SK-N-SH (cell line): ENCODE data around the gene CDH9. TPM values are rescaled to one million over a fixed set of nuclear protein-coding genes. Genes with fewer than 3 reads are reported as not detected.

ENCODE experiments used
- CTCF ChIA-PET: fragments of 300-600, 350-600 bp; formaldehyde crosslinking; extraction: SDS; loops from one replicate; lab custom pipeline; 2021; lab: Yijun Ruan, JAX
- POLR2A ChIA-PET: fragments of 350-600 bp; sonication (Branson Sonifier 250); formaldehyde crosslinking; extraction: SDS; loops from one replicate; lab custom pipeline; 2020; ENCODE audit warnings: antibody characterized with exemption, inconsistent platforms; lab: Yijun Ruan, JAX
- DNase-seq: peaks from one replicate; pipeline ENCODE4 v3.0.0; 2012
- H2AFZ ChIP-seq: fragments of 200-600 bp; sonication (generic); 2 replicates; pipeline ENCODE4 v1.8.1; 2016; ENCODE audit warnings: antibody characterized with exemption, mild to moderate bottlenecking, low read depth
- H3F3A ChIP-seq: fragments of 200-600 bp; sonication (generic); replicated peaks from 2 replicates; pipeline ENCODE3; 2016; ENCODE audit warnings: antibody characterized with exemption, mild to moderate bottlenecking; ENCODE audit not compliant: insufficient read depth
- H3K27ac ChIP-seq, 2 experiments: fragments of 200-500 bp in 1 of 2; fragments of 200-600 bp in 1 of 2; sonication (Bioruptor generic) in 1 of 2; sonication (generic), shearing (Covaris generic) in 1 of 2; 2 replicates each; pipeline versions ENCODE4 v1.5.1 to v1.6.1; 2014 to 2016; ENCODE audit warnings: low read depth in 2 of 2, inconsistent platforms in 1 of 2, low read length in 1 of 2, mild to moderate bottlenecking in 1 of 2, mixed read lengths in 1 of 2
- H3K27me3 ChIP-seq: fragments of 200-600 bp; sonication (generic), shearing (Covaris generic); 2 replicates; pipeline ENCODE4 v1.6.1; 2016; ENCODE audit warnings: mixed run types; ENCODE audit not compliant: insufficient read depth
- H3K36me3 ChIP-seq, 2 experiments: fragments of 200-500 bp in 1 of 2; fragments of 200-600 bp in 1 of 2; sonication (Bioruptor generic) in 1 of 2; sonication (generic) in 1 of 2; replicated peaks in 1 of 2; 2 replicates each; pipeline versions ENCODE3 to v1.5.1; 2014 to 2016; ENCODE audit warnings: low read length in 1 of 2, mild to moderate bottlenecking in 1 of 2; ENCODE audit not compliant: insufficient read depth in 2 of 2, control insufficient read depth in 1 of 2
- H3K4me1 ChIP-seq, 2 experiments: fragments of 200-500 bp in 1 of 2; fragments of 200-600 bp in 1 of 2; sonication (Bioruptor generic) in 1 of 2; sonication (generic), shearing (Covaris generic) in 1 of 2; 2 replicates each; pipeline versions ENCODE4 v1.5.1 to v1.6.1; 2014 to 2016; ENCODE audit warnings: low read depth in 1 of 2, low read length in 1 of 2, mixed run types in 1 of 2; ENCODE audit not compliant: insufficient read depth in 2 of 2, control insufficient read depth in 1 of 2
- H3K4me2 ChIP-seq: fragments of 200-600 bp; sonication (generic), shearing (Covaris generic); 2 replicates; pipeline ENCODE4 v1.6.1; 2017; ENCODE audit warnings: mixed run types
- H3K4me3 ChIP-seq, 2 experiments: fragments of 200-500 bp in 1 of 2; fragments of 200-600 bp in 1 of 2; sonication (Bioruptor generic) in 1 of 2; sonication (generic), shearing (Covaris generic) in 1 of 2; 2 replicates each; pipeline versions ENCODE4 v1.5.1 to v1.8.1; 2014 to 2016; ENCODE audit warnings: low read depth in 2 of 2, inconsistent platforms in 1 of 2, low read length in 1 of 2, mild to moderate bottlenecking in 1 of 2, mixed read lengths in 1 of 2, moderate library complexity in 1 of 2
- H3K79me2 ChIP-seq: fragments of 200-600 bp; sonication (generic); 2 replicates; pipeline ENCODE4 v1.8.1; 2017; ENCODE audit warnings: mild to moderate bottlenecking; ENCODE audit not compliant: insufficient read depth
- H3K9ac ChIP-seq: fragments of 200-600 bp; sonication (generic); 2 replicates; pipeline ENCODE4 v1.6.1; 2017; ENCODE audit warnings: mixed run types
- H3K9me2 ChIP-seq: fragments of 200-600 bp; sonication (generic); 2 replicates; pipeline ENCODE4 v1.6.1; 2017; ENCODE audit warnings: mixed run types
- H3K9me3 ChIP-seq: fragments of 200-600 bp; sonication (generic); 2 replicates; pipeline ENCODE4 v1.6.1; 2017; ENCODE audit warnings: mixed run types, mild to moderate bottlenecking, moderate library complexity
- H4K20me1 ChIP-seq: fragments of 200-600 bp; sonication (generic); 2 replicates; pipeline ENCODE4 v1.6.1; 2017; ENCODE audit warnings: mild to moderate bottlenecking, mixed run types; ENCODE audit not compliant: insufficient read depth
- CTCF ChIP-seq: fragments of 200-600 bp; sonication (generic); IDR thresholded peaks from 2 replicates; pipeline ENCODE4 v1.6.1; 2017; ENCODE audit warnings: antibody characterized with exemption, mild to moderate bottlenecking, moderate library complexity
- ELF1 ChIP-seq: IDR thresholded peaks from 2 replicates; pipeline ENCODE4 v1.4.0; 2012
- EP300 ChIP-seq, 2 experiments: IDR thresholded peaks; 2 replicates each; pipeline versions ENCODE4 v1.4.0 to v1.6.1; 2012; ENCODE audit warnings: borderline replicate concordance in 1 of 2, low read depth in 1 of 2, low read length in 1 of 2
- FOSL2 ChIP-seq: IDR thresholded peaks from 2 replicates; pipeline ENCODE4 v1.4.0; 2012; ENCODE audit warnings: low read depth, mild to moderate bottlenecking, moderate library complexity, borderline replicate concordance
- FOXJ3 ChIP-seq: sonication (generic); formaldehyde crosslinking; IDR thresholded peaks from 2 replicates; pipeline ENCODE4 v1.5.1; 2020; ENCODE audit warnings: mild to moderate bottlenecking, missing genetic modification reagents
- FOXM1 ChIP-seq: IDR thresholded peaks from 2 replicates; pipeline ENCODE4 v1.4.0; 2012; ENCODE audit warnings: low read depth, mild to moderate bottlenecking
- JUND ChIP-seq: IDR thresholded peaks from 2 replicates; pipeline ENCODE4 v1.4.0; 2012
- MAX ChIP-seq: IDR thresholded peaks from 2 replicates; pipeline ENCODE4 v1.4.0; 2012; ENCODE audit warnings: low read depth
- MEF2A ChIP-seq: IDR thresholded peaks from 2 replicates; pipeline ENCODE4 v1.4.0; 2012; ENCODE audit warnings: low read depth, borderline replicate concordance
- MXI1 ChIP-seq: IDR thresholded peaks from 2 replicates; pipeline ENCODE4 v1.6.1; 2012; ENCODE audit warnings: mild to moderate bottlenecking, low read depth, low read length, improper control_type of control experiment
- NFIC ChIP-seq: IDR thresholded peaks from 2 replicates; pipeline ENCODE4 v1.4.0; 2012; ENCODE audit warnings: borderline replicate concordance
- NRF1 ChIP-seq: IDR thresholded peaks from 2 replicates; pipeline ENCODE4 v1.6.1; 2012; ENCODE audit warnings: low read depth, mild to moderate bottlenecking, low read length
- POLR2AphosphoS5 ChIP-seq: IDR thresholded peaks from 2 replicates; pipeline ENCODE4 v1.6.1; 2012; ENCODE audit warnings: low read depth, low read length
- RCOR1 ChIP-seq: fragments of 150-350 bp; IDR thresholded peaks from 2 replicates; pipeline ENCODE4 v1.6.1; 2017; ENCODE audit warnings: antibody characterized with exemption, low read length
- REST ChIP-seq: IDR thresholded peaks from 2 replicates; pipeline ENCODE4 v1.6.1; 2012; ENCODE audit warnings: mild to moderate bottlenecking, low read depth, low read length, moderate library complexity
- RFX5 ChIP-seq: IDR thresholded peaks from 2 replicates; pipeline ENCODE4 v1.6.1; 2012; ENCODE audit warnings: mild to moderate bottlenecking, improper control_type of control experiment, low read length
- SMC3 ChIP-seq: IDR thresholded peaks from 2 replicates; pipeline ENCODE4 v1.6.1; 2012; ENCODE audit warnings: low read depth, low read length, improper control_type of control experiment
- TAF1 ChIP-seq: IDR thresholded peaks from 2 replicates; pipeline ENCODE4 v1.6.1; 2012; ENCODE audit warnings: low read depth, mild to moderate bottlenecking, low read length, moderate library complexity, borderline replicate concordance
- TCF12 ChIP-seq: IDR thresholded peaks from 2 replicates; pipeline ENCODE4 v1.4.0; 2012
- YY1 ChIP-seq: IDR thresholded peaks from 2 replicates; pipeline ENCODE4 v1.4.0; 2012; ENCODE audit warnings: low read depth, mild to moderate bottlenecking
- WGBS: methylation state at CpG from one replicate; pipeline ENCODE4 v1.1.6; 2017; ENCODE audit warnings: low lambda C conversion rate; 5-methylcytosine and 5-hydroxymethylcytosine counted together
- polyA plus RNA-seq, 3 experiments: library from polyadenylated mRNA; depleted of rRNA; stranded (reverse); fragments of >200 nt; gene quantifications; 2 replicates each; pipeline ENCODE4 v1.2.3, GENCODE V29; 2012

CDH9 gene
- polyA plus RNA-seq, 1 of the 3 experiments (the other 2 are of a cell fraction), result not detected

DNA sequence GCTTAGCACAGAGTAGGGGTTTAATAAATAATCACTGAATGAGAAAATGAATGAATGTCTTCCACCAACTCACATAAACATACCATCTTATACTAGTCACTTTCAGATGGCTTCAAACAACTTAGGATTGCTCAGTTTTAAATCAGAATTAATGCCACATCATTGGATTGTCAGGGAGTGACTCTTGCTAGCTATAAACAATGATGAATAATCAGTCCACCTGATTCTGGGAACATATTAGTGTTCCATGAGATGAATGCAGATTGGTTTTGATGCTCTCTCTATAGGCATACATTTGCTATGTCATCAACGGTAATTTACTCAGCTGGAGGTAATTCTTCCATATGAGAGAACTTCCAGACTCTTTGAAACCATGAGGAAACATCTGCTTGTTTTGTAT lies 97.4 kb downstream of the CDH9 start:
- Histone ChIP-seq H3F3A (no peaks in the 10 kb centered on the region), H3K4me3 (no peak overlapping the region), H3K79me2 (no peaks in the 10 kb centered on the region), H3K4me2 (no peak overlapping the region), H3K36me3 (no peaks in the 10 kb centered on the region), H3K27ac (no peak overlapping the region), H4K20me1 (no peaks in the 10 kb centered on the region), H3K9ac (no peak overlapping the region), H3K27me3 (no peaks in the 10 kb centered on the region), H2AFZ (no peak overlapping the region), H3K4me1 (no peaks in the 10 kb centered on the region), H3K9me2 (no peaks in the 10 kb centered on the region), H3K9me3 (no peaks in the 10 kb centered on the region; the same call in 1 of the 2 replicates)
- WGBS, result 0% methylated on average over 1 of the region's 1 CpG
- no peak for TF ChIP-seq ELF1
- no peak for TF ChIP-seq REST
- no peak for TF ChIP-seq MEF2A
- TF ChIP-seq JUND, result no peak
- no peak for TF ChIP-seq EP300 (IDR thresholded peaks at IDR 0.05; ENCODE audit: borderline replicate concordance in 1 of 2, low read depth in 1 of 2, low read length in 1 of 2)
- TF ChIP-seq RCOR1, result no peak
- TF ChIP-seq SMC3, result no peak
- no peak for TF ChIP-seq MXI1
- TF ChIP-seq YY1, result no peak
- no peak for TF ChIP-seq POLR2AphosphoS5
- TF ChIP-seq NFIC, result no peak
- no peak for TF ChIP-seq CTCF
- no peak for TF ChIP-seq TCF12
- no peak for TF ChIP-seq NRF1
- TF ChIP-seq FOXJ3, result no peak
- TF ChIP-seq FOSL2, result no peak
- TF ChIP-seq RFX5, result no peak
- TF ChIP-seq MAX, result no peak
- TF ChIP-seq FOXM1, result no peak
- no peak for TF ChIP-seq TAF1
- POLR2A ChIA-PET, result no interaction called here
- no peak for DNase-seq
- CTCF ChIA-PET, result no interaction called here
